ELF-1 (cell line): Measurements from ENCODE around the gene STK24.

Experiments
- DNase-seq: peaks from one replicate; pipeline ENCODE4 v3.0.0-alpha.2; 2016; ENCODE audit warnings: low read depth, low spot score

STK24 gene

GRCh38 chr13:98475522-98475921 lies 101.4 kb downstream of the STK24 start:
- DNase-seq, result peak; percentile 86

- no peak for DNase-seq
Measured at GRCh38 chr13:98474761-98475160, 102.1 kb downstream of the STK24 start.

DNA sequence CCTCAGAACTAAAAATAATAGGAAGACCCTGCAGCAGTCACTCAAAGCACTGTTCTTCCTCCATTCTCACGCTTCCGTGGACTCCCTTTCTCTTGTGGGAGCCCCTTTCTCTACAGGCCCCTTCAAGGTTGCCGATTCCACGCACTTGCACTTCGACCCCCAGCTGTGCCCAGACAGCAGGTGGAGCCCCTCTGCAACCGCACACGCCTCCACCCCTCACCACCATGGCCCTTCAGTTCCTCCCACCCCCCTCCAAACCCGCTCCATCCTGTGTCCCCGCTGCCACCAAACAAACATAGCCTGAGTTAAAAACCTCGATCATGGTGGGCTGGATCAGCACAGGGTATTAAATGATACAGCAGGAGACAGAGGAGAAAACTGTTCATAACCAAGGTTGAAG lies 102.6 kb downstream of the STK24 start:
- no peak for DNase-seq

DNA sequence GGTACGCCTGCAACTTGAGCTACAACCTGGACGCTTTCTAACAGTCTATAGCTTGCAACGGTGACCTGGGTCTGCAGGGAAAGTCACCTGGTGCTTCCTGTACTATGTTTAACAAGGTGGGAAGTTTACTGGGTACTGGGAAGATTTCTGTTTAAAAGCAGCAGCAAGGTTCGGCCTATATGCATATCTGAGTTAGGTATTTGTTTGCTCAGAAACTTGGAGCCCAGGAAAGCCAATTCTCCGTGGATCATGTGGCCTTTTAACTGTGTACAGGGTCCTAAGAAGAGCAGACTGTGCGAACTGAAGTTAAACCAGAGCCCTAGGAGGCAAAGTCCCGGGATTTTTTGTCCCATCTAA lies 103.1 kb downstream of the STK24 start:
- no peak for DNase-seq

GRCh38 chr13:98473135-98473787 lies 103.6 kb downstream of the STK24 start:
- DNase-seq, result no peak

- no peak for DNase-seq
Measured at GRCh38 chr13:98471934-98472333, 105.0 kb downstream of the STK24 start.

- no peak for DNase-seq
Measured at GRCh38 chr13:98470920-98471319, 106.0 kb downstream of the STK24 start.

DNA sequence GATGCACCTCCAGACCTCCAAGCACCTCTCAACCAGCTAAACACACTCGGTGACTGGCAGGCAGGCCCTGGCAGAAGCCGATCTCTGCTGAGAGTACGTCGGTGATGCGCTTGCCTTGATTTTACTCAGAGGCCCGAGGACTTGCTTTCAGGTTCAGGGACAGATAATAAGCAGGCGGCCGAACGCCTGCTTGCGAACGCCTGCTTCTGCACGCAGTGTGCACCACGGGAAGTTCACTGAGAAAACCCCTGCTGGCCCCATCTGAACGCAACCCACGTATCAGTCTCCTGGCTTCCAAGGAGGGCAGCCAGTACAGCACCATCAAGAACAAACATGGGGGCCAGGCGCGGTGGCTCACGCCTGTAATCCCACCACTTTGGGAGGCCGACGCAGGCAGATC lies 108.0 kb downstream of the STK24 start:
- DNase-seq, result no peak

- no peak for DNase-seq
Measured at GRCh38 chr13:98468361-98468760, 108.5 kb downstream of the STK24 start.

DNA sequence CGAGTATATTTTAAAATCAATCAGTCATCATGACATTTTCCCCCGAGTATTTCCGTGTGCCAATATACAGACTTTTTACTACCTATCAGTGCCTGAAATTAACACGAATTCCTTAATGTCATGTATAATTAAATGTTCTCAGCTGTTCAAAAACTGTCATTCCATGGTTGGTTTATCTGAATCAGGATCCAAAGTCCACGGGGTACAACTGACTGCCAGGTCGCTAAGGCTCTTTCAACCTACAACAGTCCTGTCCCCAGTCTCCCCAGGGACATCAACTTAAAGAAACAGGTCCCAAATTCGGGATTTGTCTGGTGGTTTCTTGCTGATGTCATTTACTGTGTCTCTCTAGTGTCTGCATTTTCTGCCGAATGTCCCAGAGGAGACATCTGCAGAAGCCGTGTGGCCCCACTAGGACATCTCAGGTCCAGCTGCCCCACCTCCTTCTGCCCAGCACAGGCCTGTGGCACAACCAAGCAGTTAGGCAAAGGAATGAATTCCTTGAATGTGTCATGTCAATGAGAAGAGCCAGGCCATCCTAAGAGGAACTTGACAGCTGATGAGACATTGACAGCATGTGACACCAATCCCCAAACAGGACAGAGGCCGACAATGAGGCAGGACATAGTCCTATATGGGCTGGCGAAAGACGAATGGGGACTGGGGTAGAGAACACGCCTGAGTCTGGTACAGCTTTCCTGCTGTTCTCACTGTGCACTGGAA lies 109.5 kb downstream of the STK24 start:
- no peak for DNase-seq

DNA sequence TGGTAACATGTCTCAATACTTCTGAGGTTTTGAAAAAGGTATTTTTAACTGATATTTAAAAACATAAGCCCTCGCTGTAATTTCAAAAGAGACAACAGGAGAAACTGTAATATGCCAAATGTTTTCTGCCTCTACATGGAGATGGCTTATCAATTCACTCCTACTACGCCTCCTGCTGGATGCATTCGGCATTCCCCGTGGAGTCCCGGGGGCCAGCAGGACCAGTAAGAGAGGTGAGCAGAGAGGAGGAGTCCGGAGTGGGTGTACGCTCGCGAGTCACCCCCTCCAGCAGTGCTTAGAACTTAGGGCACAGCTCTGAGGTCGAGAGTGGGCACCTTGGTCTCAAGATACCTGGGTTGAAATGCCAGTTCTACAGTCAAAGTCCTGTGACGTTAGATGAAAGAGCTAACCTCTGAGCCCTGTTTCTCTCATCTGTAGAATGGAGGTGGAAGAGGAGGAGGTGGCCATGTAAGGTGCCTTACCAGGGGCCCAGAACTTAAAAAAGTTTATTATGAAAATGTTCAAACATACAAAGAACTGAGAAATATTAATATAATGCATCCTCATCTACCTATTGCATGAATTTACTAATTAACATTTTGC lies 110.2 kb downstream of the STK24 start:
- peak; percentile 62 for DNase-seq

- no peak for DNase-seq
Measured at GRCh38 chr13:98462946-98463345, 114.0 kb downstream of the STK24 start.

- DNase-seq, result no peak
Measured at GRCh38 chr13:98462241-98462882, 114.5 kb downstream of the STK24 start.

- DNase-seq, result no peak
Measured at GRCh38 chr13:98461486-98462240, 115.2 kb downstream of the STK24 start.

DNA sequence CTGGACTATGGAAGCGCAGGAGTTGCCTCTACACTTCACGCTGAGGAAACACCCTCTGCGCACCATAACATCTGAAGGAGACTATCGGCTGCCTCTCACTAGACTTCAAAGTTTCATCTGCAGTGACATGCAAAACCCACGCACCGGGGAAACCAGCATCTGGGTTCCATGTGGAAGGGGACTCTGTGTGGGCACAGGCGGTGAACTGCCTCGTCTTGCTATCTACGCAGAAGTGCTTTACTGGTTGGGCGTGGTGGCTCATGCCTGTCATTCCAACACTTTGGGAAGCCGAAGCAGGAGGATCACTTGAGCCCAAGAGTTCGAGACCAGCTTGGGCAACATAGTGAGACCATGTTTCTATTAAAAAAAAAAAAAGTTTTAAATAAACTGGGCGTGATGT lies 116.4 kb downstream of the STK24 start:
- DNase-seq, result no peak

- DNase-seq, result no peak
Measured at GRCh38 chr13:98459721-98460370, 117.1 kb downstream of the STK24 start.

DNA sequence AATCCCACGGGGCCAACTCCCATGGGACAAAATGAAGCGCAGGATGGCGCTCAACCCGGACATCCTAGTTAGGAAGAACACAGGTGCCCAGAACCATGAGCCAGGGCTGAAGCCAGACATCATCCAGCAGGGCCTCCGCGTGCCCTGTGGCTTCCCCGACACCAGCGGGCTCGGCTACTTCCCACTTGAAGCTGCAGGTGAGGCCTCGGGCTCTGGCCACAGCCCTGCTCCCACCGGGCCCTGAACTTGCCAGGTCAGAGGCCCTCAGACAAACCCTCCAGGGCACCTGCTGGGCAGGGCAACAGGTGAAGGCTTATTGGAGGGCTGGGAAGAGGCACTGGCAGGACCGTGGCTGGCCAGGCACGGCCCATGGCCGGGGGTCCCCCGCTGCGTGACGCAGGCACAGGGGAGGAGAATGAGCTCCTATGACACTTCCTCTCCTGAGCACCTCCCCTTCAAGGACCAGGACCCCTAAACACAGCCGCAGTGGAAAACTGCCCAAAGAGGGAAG lies 117.7 kb downstream of the STK24 start:
- no peak for DNase-seq

DNA sequence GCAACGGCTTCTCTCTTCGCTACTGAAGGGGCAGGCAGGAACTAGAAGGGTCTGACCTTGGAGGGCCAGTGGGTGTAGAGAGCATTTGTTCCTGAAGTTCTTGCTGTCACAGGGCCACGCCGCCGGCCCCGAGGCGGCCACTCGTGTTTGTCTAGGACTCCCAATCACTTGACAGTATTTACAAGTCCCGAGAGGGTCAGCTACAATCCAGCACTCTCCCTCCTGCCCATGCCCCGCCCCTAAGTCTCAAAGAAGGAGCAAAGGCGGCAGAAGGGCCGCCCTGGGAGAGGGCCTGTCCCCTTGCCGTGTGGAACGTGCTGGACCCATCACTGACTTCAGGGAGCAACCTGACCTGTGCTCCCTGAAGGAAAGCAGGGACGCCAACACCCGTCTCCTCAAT lies 118.5 kb downstream of the STK24 start:
- no peak for DNase-seq

GRCh38 chr13:98457053-98457452 lies 119.9 kb downstream of the STK24 start:
- no peak for DNase-seq

GRCh38 chr13:98456413-98456845 lies 120.5 kb downstream of the STK24 start:
- DNase-seq, result no peak

DNA sequence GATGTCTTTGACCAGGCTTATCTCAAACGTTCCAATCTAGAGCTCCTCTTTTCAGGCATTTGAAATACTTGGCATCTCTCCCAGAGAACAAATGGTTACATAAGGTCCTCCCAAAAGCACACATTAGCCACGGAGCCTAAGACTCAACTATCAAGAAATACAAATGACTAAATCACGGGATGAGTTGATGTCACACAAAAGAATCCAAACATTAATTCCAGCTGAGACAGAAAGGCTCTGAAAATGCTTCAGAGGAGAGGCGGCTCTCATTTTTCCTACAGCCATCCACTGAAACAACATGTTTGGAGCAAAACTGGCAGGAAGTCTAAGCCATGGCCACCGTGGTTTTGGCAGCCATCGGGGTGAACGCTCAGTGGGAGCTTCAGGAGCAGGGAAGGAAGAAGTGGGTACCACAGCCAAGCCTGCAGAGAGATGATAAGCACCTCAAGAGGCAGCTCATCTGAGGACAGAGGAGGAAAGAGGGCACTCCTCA lies 122.5 kb downstream of the STK24 start:
- DNase-seq, result no peak
